GM18520 (cell line): ENCODE measurements around the gene CENATAC.
"Not testable (repeated sequence)": the region's sequence is repeated elsewhere in the genome, so short reads cannot be mapped to it uniquely, and the experiment has no call there.

Source experiments
- ATAC-seq: cut with Tn5 transposase; IDR thresholded peaks from one replicate; pipeline ENCODE4 v1.9.1; 2021; ENCODE audit not compliant: unreplicated experiment

CENATAC gene

GRCh38 chr11:119025978-119026766, 28.2 kb downstream of the CENATAC start:
- ATAC-seq: no peak

GRCh38 chr11:119026970-119027369, 29.0 kb downstream of the CENATAC start:
- no peak for ATAC-seq

GRCh38 chr11:119027561-119028345, 29.8 kb downstream of the CENATAC start:
- ATAC-seq: no peak

GRCh38 chr11:119028346-119029068, 30.6 kb downstream of the CENATAC start:
- ATAC-seq: no peak

- no peak for ATAC-seq
Observed at GRCh38 chr11:119029069-119029339, 31.1 kb downstream of the CENATAC start.

- ATAC-seq: no peak
Observed at GRCh38 chr11:119029340-119030028, 31.5 kb downstream of the CENATAC start.

- ATAC-seq: no peak
Observed at GRCh38 chr11:119030029-119030328, 32.0 kb downstream of the CENATAC start.

GRCh38 chr11:119030329-119031047, 32.5 kb downstream of the CENATAC start, which contains the start of gene SLC37A4:
Gene SLC37A4, minus strand, starts transcription at chr11:119030877.
- peak; percentile 90 for ATAC-seq

GRCh38 chr11:119031912-119032280, 34.0 kb downstream of the CENATAC start:
- ATAC-seq: no peak

- not testable (repeated sequence) for ATAC-seq
Observed at GRCh38 chr11:119033421-119033820, 35.5 kb downstream of the CENATAC start.

- no peak for ATAC-seq
Observed at GRCh38 chr11:119034813-119035212, 36.9 kb downstream of the CENATAC start.

GRCh38 chr11:119038884-119039283, 40.9 kb downstream of the CENATAC start:
- no peak for ATAC-seq

- not testable (repeated sequence) for ATAC-seq
Observed at GRCh38 chr11:119039471-119039870, 41.5 kb downstream of the CENATAC start.

GRCh38 chr11:119041821-119042514, 44.0 kb downstream of the CENATAC start:
- ATAC-seq: no peak

- ATAC-seq: no peak
Observed at GRCh38 chr11:119042927-119043326, 45.0 kb downstream of the CENATAC start.

GRCh38 chr11:119044708-119045107, 46.8 kb downstream of the CENATAC start:
- ATAC-seq: no peak

- no peak for ATAC-seq
Observed at GRCh38 chr11:119046489-119046888, 48.6 kb downstream of the CENATAC start.

GRCh38 chr11:119047205-119047604, 49.3 kb downstream of the CENATAC start:
- no peak for ATAC-seq

GRCh38 chr11:119048644-119049043, 50.7 kb downstream of the CENATAC start:
- no peak for ATAC-seq

- ATAC-seq: no peak
Observed at GRCh38 chr11:119049081-119049480, 51.1 kb downstream of the CENATAC start.
